ENCODE data around the gene YY1AP1. TPM values are rescaled to one million over a fixed set of nuclear protein-coding genes. Genes with fewer than 3 reads are reported as not detected.
"Not testable (repeated sequence)": the region's sequence is repeated elsewhere in the genome, so short reads cannot be mapped to it uniquely, and the experiment has no call there.

YY1AP1 gene
- total RNA-seq, 1 donor from 2014 or later, result 62.5 TPM

DNA sequence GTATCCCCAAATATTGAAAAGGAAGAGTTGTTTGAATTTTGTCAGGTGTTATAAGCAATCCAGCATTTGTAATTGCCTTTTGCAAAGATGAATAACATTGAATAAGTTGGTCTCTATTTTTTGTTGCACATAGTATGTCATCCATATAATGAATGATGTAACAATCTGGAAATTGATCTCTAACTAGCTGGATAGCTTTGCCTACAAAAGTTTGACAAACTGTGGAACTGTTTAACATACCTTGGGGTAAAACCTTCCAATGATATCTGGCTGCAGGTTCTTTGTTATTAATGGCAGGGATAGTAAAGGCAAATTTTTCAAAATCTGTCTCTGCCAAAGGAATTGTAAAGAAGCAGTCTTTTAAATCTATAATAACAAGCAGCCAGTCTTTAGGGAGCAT lies 8.0 kb upstream of the YY1AP1 start:
- no peak for DNase-seq (ENCODE audit: low spot score)

- DNase-seq (ENCODE audit: low spot score), result no peak
Observed at GRCh38 chr1:155695608-155696007, 7.0 kb upstream of the YY1AP1 start.

DNA sequence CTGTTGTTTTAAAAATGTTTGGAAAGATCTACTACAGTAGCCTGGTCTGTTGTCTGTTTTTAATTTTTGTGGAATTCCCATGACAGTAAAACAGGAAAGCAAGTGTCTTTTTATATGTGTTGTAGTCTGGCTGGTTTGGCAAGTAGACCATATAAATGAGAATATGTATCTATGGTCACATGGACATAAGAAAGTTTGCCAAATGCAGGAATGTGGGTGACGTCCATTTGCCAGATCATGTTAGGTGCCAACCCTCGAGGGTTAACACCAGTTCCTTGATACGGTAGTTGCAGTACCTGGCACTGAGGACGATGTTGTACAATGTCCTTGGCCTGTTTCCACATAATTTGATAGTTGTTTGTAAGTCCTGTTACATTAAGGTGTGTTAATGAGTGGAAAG lies 6.5 kb upstream of the YY1AP1 start:
- DNase-seq (ENCODE audit: low spot score), result no peak

DNA sequence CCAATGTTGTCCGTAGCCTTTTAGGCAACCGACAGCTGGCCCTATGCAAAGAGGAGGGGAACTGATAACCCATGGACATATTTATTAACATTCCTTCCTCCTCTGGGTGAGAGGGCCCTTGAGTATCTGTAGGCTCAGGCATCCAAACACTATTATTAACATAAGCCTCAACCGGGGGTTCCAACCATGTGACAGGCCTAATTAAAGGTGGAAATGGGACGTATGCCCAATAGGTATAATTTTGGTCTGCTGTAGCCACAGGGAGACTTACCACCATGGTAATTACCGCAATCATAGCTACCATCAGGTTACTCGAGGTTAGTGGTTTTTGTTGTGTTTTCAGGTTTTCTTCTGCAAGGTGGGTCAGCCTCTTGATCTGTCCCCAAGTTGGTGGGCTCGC lies 5.6 kb upstream of the YY1AP1 start:
- no peak for DNase-seq (ENCODE audit: low spot score)

DNA sequence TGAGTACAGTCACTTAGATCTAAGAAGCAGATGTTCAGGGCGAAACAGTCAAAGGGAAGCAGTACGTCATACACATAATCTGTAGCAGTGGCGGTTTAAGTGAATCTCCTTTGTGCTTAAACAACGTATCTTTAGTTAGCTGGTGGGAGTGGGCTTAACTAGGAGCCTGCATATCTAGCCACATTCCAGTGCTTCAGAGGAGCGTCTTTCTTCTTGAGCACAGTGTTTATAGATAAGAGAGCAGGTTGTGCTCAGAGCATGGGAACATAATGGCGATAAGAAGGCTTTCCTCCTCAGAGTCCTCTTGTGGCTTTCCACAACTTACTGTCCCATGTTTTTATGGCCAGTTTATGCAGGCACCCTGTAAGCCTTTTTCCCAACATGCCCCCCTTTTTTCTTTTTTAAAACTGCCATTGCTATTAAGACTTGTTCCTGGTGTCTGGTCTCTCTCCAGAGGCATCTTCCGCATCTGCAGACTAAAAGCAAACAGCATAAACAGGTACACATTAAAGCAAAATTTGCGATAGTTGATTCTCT lies 3.5 kb upstream of the YY1AP1 start:
- DNase-seq (ENCODE audit: low spot score), result no peak

DNA sequence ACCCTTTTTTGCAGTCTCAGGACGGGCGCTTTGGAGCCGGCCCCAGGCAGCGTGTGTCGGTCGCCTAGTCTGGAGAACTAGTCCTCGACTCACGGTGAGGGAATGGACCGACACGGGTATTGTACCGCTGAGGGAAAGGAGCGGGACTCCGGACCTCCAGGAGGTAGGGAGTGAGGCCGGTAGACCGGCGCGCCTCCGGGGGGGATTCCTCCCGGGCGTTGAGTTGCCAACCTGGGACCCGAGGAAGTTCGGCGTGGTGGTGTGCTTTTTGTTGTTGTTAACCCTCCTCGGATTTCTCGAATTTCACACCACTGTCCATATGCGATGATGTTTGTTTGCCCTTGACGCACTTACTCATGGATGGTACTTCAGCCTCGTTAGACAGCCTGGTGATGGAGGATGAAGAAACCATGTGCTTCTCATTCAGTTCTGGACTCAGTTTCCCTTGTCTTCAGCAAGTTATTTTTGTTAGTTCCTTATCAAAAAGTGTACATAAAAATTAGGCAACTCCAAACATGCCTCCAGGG lies 570 bp upstream of the YY1AP1 start, which contains the start of gene DAP3:
Gene DAP3, plus strand, starts transcription at position 11 of the 527 bp plus-strand sequence. CDS start 20,689 bp downstream, outside the sequence.
- DNase-seq (ENCODE audit: low spot score), result not testable (repeated sequence)

- DNase-seq (ENCODE audit: low spot score), result not testable (repeated sequence)
Observed at GRCh38 chr1:155687705-155688323, 760 bp downstream of the YY1AP1 start.

GRCh38 chr1:155681776-155682175 lies 6.8 kb downstream of the YY1AP1 start:
- no peak for DNase-seq (ENCODE audit: low spot score)

GRCh38 chr1:155680531-155680930 lies 8.0 kb downstream of the YY1AP1 start:
- no peak for DNase-seq (ENCODE audit: low spot score)

- DNase-seq (ENCODE audit: low spot score), result not testable (repeated sequence)
Observed at GRCh38 chr1:155678992-155679391, 9.6 kb downstream of the YY1AP1 start.

GRCh38 chr1:155678027-155678426 lies 10.5 kb downstream of the YY1AP1 start:
- DNase-seq (ENCODE audit: low spot score), result no peak

GRCh38 chr1:155673003-155673402 lies 15.6 kb downstream of the YY1AP1 start:
- no peak for DNase-seq (ENCODE audit: low spot score)

DNA sequence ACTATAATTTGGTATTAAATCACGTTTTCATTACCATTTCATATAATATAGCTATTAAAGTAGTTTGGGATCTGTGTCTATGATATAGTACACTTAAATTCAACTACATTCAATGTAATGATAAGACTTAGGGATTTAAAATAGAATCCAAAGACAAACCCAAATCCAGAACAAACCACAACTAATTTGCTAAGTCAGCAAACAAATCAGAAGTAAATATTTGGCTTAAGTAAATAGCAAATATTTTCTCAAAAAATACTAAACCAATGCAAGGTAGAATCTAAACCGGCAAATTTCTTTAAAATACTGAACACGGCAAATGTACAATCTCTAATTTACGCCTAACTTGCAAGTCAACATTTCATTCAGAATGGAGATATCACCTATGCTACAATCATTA lies 16.8 kb downstream of the YY1AP1 start:
- DNase-seq (ENCODE audit: low spot score), result no peak

DNA sequence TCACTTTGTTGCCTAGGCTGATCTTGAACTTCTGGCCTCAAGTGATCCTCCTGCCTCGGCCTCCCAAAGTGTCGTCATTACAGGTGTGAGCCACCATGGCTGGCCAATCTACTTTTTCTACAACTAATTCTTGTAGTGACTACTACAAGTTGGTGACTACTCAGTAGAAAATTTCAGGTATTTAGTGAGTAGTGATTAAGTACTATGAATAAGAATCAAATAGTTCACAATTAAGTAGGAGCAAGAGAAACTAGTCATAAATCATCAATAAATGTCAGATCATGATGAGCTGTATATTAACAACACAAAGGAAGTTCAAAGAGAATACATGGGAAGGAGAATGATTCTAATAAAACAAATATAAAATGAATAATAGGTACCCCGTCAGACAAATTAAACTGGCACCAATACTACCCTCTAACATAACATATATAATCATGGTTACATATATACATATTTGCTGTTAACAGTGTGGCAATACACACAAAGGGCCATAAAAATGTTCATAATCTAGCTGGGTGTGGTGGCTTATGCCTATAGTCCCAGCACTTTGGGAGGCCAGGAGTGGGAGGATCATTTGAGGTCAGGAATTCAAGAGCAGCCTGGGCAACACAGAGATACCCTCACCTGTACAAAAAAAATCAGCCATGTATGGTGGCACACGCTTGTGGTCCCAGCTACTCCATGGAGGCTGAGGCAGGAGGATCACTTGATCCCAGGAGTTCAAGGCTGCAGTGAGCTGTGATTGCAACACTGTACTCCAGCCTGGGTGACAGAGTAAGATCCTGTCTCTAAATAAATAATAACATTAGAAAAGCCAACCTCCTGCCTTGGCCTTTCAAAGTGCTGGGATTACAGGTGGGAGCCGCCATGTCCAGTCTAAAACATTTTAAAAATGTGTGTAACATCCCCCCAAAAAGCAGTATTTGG lies 19.1 kb downstream of the YY1AP1 start:
- DNase-seq (ENCODE audit: low spot score), result no peak

GRCh38 chr1:155661239-155661638 lies 27.3 kb downstream of the YY1AP1 start:
- not testable (repeated sequence) for DNase-seq (ENCODE audit: low spot score)

- DNase-seq (ENCODE audit: low spot score), result no peak
Observed at GRCh38 chr1:155657463-155657862, 31.1 kb downstream of the YY1AP1 start.

DNA sequence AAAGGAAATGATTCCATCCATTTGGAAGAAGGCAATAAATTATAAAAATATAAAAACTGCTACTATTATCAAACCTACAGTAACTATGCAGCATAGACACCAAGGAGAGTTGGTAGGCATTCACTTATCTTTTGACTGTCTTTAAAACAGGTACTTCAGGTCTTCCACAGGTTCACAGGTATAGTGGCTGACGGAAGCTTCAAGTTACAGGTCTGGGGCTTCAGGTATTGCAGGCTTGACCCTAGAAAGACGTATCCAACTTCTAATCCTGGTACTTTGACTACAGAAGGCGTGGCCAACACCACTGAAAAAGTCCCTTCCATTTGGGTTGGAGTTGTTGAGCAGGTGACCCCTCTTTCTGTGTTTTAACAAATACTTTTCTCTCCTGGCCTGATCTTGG lies 35.6 kb downstream of the YY1AP1 start:
- no peak for DNase-seq (ENCODE audit: low spot score)

DNA sequence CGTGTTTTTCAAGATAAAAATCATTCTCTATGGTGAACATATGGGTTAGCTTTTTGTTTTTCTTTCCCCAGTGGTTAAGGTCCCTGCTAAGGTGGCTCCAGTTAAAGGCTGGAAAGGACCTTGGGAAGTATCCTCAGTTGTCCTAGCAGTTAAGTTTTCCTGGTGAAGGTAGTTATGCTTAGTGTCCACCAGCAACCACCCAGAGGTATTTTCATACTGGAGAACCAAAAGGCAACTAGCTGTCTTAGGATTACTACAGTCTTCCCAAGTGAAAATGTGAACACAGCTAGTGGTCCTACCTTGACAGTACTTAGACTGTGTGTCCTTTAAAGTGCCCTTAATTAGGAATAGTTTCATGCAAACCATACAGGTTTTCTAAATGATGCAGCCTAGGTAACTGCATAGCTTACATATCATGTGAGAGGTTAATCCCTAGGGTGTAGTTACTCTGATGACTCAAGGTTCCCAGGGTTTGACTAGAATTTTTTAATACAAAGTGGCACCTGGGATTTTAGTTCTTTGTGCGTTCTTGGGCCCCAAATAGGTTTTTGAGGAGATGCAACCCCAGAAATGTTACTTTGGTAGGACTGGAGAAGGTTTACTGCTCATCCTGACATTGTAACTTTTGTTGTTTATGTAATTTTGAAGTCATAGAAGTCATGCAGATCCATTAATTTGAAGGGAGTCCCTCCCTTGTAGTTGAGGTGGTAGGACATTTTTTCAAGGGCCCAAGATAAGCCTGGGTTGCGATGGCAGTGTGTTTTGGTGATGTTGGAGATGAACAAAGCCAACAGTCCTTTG lies 36.5 kb downstream of the YY1AP1 start:
- no peak for DNase-seq (ENCODE audit: low spot score)

DNA sequence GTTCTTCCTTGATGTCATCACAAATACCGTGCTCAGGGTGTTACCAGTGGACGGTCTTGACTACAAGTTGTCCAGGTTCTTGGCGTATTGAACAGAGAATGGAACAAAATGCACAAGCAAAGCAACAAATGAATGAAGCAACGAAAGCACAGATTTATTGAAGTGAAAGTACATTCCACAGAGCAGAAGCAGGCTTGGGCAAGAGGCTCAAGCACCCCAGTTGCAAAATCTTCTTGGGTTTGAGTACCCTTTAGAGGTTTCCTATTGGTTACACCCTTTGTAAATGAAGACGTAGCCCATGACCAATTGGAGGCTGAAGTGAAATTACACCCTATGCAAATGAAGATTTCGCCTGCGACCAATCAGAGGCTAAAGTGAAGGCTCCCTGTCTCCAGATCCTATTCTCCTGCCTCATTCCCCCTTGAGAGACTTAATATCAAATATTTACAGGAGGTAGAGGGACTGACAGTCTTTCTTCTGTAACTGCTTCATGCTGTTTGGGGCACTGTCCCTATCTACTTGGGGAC lies 38.3 kb downstream of the YY1AP1 start:
- DNase-seq (ENCODE audit: low spot score), result no peak

DNA sequence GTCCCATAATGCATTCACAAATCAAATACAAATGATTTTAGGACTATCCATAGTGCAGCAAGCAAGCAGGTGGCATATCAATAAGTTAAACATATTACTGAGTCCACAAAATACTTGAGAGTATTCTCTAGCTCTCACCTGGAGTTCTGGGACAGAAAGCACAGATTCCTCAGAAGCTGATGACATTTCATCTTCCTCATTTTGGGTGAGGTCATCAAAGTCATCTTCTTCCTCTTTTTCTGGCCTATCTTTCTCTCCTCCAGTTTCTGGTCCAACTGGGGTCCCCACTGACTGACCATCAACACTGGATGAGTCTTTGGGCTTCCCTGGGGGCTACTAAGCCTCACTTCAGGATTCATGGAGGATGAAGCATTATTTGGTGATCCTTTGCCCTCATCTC lies 38.9 kb downstream of the YY1AP1 start:
- no peak for DNase-seq (ENCODE audit: low spot score)

All from mesenteric fat pad (tissue), 1 donor.